ENCODE measurements around the gene ITGB1.

Gene ITGB1

GRCh38 chr10:32955299-32955772, 2.7 kb downstream of the ITGB1 start:
- DNase-seq (ENCODE audit: low spot score): no peak

- DNase-seq (ENCODE audit: low spot score): no peak
Observed at GRCh38 chr10:32954545-32955298, 3.3 kb downstream of the ITGB1 start.

- no peak for DNase-seq (ENCODE audit: low spot score)
Observed at GRCh38 chr10:32954080-32954479, 4.0 kb downstream of the ITGB1 start.

- DNase-seq (ENCODE audit: low spot score): no peak
Observed at GRCh38 chr10:32953277-32953927, 4.6 kb downstream of the ITGB1 start.

GRCh38 chr10:32952541-32953276, 5.3 kb downstream of the ITGB1 start:
- DNase-seq (ENCODE audit: low spot score): no peak

- DNase-seq (ENCODE audit: low spot score): no peak
Observed at GRCh38 chr10:32952094-32952493, 5.9 kb downstream of the ITGB1 start.

- no peak for DNase-seq (ENCODE audit: low spot score)
Observed at GRCh38 chr10:32951111-32951510, 6.9 kb downstream of the ITGB1 start.

GRCh38 chr10:32950591-32951108, 7.4 kb downstream of the ITGB1 start:
- DNase-seq (ENCODE audit: low spot score): no peak

- DNase-seq (ENCODE audit: low spot score): no peak
Observed at GRCh38 chr10:32949221-32949678, 8.8 kb downstream of the ITGB1 start.

- no peak for DNase-seq (ENCODE audit: low spot score)
Observed at GRCh38 chr10:32948451-32948850, 9.6 kb downstream of the ITGB1 start.

GRCh38 chr10:32947586-32947985, 10.4 kb downstream of the ITGB1 start:
- DNase-seq (ENCODE audit: low spot score): no peak

GRCh38 chr10:32946108-32946507, 11.9 kb downstream of the ITGB1 start:
- DNase-seq (ENCODE audit: low spot score): no peak

GRCh38 chr10:32943854-32944661, 14.0 kb downstream of the ITGB1 start:
- DNase-seq (ENCODE audit: low spot score): no peak

GRCh38 chr10:32943395-32943794, 14.6 kb downstream of the ITGB1 start:
- DNase-seq (ENCODE audit: low spot score): no peak

- DNase-seq (ENCODE audit: low spot score): no peak
Observed at GRCh38 chr10:32942081-32942480, 15.9 kb downstream of the ITGB1 start.

GRCh38 chr10:32941357-32941756, 16.7 kb downstream of the ITGB1 start:
- DNase-seq (ENCODE audit: low spot score): no peak

GRCh38 chr10:32940321-32941301, 17.4 kb downstream of the ITGB1 start:
- no peak for DNase-seq (ENCODE audit: low spot score)

GRCh38 chr10:32939296-32940111, 18.5 kb downstream of the ITGB1 start:
- DNase-seq (ENCODE audit: low spot score): no peak

GRCh38 chr10:32938554-32939061, 19.4 kb downstream of the ITGB1 start:
- DNase-seq (ENCODE audit: low spot score): no peak
